GM21367 (cell line): ENCODE results near the gene SCLY.
"Not testable (repeated sequence)": the region's sequence is repeated elsewhere in the genome, so short reads cannot be mapped to it uniquely, and the experiment has no call there.

Experiments
- ATAC-seq: cut with Tn5 transposase; IDR thresholded peaks from one replicate; pipeline ENCODE4 v1.9.1; 2021; ENCODE audit not compliant: unreplicated experiment

The SCLY gene

DNA sequence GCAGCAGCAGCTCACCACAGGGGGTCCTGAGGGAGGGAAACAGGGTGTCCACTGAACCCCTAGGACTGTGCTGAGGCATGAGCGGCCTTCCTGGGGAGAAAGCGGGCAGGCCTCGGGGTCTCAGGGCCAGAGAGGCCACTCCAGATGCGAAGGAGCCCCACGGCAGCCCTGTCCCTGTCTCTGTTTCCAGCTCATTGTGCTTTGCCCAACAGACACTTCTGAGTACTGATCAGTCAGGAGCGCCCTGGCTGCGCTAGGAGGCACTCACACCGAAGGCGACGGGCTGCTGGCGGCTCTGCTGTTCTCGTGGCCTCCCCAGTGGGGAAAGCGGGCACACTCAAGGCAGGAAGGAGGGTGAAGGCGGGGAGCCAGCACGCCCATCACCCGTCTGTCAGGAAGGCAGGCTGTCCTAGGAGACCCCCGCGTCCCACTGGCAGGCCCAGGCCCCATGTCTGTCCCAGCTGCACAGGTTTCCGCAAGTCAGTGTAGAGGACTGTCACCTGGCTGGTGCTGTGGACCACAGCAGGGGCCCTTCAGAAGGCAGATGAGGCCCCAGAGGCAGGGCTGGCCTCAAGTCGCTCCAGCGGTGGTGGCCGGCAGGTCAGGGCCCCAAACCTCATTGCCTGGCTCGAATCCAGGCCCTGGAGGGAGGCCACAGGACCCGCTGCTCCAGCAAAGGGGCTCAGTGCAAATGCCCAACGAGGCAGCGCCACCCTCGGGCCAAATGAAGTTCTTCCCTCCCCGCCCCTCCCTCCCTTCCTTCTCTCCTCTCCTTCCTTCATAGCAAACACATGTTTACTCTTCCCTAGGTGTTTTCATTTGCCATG lies 46.1 kb downstream of the SCLY start:
- no peak for ATAC-seq

DNA sequence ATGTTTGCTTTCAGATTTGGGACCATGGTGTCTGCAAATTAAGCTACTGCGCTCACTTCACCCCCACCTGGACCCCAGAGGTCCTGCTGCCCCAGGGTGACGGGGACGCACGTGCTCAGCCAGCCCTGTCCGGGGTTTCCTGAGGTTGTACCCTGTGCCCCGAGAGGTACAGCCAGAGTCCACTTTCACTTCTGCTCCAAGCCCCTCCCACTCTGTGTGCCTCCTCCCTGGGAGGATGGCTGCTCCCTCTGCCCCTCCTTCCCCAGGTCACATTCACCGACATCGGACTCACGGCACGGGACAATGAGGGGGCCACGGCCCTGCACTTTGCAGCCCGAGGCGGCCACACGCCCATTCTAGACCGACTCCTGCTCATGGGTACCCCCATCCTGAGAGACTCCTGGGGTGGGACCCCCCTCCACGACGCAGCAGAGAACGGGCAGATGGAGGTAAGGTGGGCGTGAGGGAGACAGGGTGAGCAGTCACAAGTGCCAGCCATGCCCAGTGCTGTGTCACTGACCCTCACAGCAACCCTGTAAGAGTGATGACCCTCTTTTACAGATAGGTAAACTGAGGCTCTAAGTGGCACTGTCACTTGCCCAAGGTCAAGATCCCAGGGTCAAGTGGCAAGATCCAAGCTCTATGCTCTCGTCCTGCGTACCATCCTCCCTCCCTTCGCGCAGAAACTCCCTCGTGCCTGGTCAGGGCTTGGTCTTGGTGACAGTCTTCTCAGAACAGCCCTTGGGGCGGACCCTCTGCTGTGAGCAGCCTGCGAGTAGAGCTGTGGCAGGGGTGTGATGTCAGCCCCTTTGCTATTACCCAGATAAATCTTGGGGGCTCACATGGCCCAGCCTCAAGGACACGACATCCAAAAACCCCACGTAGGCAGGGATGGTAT lies 47.0 kb downstream of the SCLY start:
- ATAC-seq: peak; percentile 62

DNA sequence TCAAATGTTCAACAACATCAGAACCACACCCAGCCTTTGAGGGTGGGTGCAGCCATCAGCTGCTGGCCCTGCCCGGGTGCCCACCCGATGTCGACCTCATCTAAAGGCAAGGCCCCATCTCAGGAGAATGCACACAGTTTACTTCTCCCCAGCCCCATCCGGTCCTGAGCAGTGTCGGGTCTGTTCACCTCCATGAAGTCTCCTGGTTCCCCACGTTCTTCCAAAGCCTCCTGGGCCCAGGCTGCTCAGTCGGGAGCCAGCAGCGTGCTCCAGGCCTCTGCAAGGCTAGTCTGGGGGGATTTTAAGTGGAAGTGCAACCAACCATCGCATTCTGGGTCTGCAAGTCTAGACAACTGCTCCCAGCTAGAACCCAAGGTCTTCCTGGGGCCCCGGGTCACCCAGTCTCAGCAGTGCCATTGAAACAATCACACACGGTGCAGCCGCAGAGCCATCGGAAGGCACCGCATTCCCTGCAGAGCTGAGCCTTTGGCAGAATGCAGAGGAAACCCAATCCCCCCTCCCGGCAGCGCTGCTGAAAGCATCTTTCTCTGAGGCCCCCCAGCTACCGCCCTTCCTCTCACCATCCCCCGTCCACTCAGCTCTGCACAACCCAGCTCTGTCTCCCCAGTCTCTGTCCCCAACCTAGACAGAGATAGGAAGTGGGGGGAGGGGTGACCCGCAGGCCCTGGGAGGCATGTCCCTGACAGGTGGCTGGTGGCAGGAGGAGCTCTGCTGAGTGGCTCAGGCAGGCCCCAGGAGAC lies 47.8 kb downstream of the SCLY start:
- no peak for ATAC-seq

DNA sequence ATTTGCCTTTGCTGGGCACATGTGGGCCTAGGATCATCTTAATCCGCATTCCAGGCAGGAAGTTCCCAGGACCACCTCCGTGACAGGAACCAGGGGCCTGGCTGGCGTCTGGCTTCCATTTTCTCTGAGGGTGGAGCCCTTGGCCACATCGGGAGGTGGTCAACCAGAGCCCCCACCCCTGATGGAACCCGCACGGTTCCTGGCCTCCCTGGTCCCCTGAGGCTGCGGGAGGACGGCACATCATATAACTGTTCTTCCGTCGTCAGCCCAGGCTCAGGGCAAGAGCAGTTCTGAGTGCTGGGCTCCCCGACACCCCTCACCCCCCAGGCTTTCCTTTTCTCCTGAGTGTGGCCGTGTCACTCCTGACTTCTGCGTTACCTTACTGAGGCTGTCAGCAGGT lies 52.8 kb downstream of the SCLY start:
- ATAC-seq: no peak

DNA sequence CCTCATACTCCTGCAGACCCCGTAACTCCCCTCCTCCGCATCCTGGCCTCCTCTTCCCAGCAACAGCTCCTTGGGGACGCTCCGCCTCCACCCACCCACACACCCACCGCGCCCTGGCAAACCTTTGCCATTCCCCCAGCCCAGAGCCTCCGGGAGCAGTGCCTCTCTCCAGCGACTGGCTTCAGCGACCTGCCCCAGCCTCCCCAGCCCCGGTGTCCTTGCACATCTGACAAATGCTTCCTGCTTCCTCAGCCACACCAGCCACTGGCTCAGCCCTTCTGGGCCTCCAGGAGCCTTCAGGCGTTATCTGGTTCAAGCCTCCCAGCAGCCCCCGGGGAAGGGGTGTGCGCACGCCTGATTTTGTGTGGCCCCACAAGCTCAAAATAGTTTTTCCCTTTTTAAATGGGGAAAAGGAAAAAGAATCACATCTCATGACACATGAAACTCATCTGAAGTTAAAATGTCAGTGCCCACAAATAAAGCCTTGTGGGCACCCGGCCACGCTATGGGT lies 53.6 kb downstream of the SCLY start:
- ATAC-seq: no peak

DNA sequence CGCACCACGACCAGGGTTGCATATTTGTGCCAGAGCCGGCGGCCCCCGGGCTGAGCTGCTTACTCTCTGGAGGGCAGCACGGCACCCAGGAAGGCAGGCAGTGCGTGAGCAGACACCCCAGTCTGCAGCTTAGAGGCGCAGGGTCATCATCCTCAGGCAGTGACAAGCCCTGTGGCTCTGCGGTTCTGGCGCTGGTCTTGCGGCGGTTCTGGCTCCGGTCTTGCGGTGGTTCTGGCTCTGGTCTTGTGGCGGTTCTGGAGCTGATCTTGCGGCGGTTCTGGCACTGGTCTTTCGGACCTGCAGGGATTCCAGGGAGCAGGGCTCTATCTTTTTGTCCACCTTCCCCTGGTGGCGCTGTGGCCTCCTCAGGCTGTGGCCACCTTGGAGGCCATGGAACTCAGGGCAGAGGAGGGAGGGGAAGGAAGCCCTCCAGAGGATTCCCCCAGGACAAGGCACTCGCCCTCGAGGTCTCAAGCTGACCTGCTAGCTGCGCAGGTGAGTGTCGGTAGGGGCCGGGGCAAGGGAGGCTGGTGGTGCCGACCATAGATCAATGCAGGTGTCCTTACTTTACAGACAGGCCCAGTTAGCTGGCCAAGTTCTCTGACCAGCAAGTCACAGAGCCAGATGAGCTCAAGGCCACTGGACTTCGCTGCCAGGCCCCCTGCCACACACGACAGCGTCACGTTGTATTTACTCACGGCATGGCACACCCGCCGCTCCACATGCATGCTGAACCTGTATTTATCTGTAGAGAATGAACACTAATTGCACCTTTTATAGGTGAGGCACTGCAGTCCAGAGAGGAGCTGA lies 54.3 kb downstream of the SCLY start:
- ATAC-seq: no peak

DNA sequence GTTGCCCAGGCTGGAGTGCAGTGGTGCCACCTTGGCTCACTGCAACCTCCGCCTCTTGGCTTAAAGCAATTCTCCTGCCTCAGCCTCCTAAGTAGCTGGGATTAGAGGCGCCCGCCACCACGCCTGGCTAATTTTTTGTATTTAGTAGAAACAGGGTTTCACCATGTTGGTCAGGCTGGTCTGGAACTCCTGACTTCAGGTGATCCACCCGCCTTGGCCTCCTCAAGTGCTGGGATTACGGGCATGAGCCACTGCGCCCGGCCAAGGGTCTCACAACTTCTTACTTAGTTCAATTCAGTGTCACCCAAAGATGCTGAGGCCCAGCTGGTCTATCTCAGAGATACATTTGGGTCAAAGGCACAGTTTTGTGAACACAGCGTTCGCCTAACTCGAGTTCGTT lies 54.9 kb downstream of the SCLY start:
- ATAC-seq: not testable (repeated sequence)

DNA sequence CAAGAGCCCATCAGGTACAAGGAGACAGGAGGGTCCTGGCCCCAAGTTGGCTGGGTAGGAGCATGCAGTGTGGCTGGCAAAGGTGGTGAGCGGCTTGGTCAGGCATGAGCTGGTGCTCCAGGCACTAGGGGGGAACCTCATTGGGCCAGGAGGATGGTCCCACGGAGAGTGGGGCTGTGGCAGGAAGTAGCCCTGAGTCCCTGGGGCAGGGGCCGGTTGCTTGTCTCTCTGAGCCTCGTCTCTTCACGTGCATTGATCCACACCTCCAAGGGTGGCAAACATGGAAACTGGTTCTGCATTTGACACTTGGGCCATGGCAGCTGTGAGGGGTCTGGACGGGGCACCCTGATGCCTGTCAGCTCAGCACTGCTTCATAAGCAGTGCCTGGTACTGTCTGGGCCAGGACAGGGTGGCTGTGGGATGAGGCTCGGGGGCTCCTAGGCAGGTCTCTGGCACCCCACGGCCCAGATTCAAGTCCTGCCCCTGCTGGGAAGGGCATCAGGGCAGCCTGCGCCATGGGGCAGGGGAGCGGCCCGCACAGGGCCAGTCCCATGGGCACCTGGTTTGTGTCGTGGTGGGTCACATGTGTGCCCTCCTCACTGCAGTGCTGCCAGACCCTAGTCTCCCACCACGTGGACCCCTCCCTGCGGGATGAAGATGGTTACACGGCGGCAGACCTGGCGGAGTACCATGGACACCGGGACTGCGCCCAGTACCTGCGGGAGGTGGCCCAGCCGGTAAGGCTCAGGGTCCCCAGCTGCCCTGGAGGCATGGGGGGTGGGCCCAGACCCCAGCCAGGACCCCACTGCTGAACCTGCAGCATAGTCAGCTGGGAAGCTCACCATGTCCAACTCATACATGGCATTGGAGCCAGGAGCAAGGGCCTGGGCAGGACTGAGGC lies 55.7 kb downstream of the SCLY start:
- ATAC-seq: no peak

DNA sequence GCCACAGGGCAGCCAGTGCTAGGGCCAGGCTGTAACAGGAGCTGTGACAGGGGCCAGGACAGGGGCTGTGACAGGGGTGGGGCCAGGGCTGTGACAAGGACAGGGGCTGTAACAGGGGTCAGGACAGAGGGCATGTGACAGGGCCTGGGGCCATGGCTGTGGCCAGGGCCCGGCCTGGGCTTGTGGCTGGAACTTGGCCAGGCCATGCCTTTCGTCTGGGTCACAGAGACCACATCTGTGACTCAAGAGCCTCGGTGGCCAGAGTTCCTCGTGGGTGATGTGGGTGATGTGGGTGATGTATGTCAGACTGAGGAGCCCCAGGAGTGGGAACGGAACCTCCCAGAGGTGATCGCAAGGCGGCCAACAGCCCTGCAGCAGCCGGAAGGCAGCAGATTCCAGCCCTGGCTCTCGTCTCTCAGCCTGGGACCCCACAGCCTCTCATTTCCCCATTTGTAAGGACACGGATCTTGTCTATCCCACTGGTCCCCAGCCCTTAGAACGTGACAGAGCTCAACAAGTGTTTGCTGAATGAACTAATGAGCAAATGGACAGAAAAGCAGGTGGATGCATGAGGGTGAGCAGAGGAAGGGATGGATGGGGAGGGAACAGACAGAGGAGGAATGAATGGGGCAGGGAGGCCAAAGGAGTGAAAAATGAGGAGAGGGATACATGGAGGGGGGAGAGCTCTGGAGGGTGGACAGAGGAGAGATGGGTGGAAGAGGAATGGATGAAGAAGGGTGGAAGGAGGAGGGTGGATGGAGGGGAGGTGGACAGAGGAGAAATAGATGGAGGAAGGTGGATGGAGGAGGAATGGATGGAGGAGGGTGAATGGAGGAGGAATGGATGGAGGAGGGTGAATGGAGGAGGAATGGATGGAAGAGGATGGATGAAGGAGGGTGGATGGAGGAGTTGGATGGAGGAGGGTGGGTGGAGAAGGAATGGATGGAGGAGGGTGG lies 56.7 kb downstream of the SCLY start:
- no peak for ATAC-seq

DNA sequence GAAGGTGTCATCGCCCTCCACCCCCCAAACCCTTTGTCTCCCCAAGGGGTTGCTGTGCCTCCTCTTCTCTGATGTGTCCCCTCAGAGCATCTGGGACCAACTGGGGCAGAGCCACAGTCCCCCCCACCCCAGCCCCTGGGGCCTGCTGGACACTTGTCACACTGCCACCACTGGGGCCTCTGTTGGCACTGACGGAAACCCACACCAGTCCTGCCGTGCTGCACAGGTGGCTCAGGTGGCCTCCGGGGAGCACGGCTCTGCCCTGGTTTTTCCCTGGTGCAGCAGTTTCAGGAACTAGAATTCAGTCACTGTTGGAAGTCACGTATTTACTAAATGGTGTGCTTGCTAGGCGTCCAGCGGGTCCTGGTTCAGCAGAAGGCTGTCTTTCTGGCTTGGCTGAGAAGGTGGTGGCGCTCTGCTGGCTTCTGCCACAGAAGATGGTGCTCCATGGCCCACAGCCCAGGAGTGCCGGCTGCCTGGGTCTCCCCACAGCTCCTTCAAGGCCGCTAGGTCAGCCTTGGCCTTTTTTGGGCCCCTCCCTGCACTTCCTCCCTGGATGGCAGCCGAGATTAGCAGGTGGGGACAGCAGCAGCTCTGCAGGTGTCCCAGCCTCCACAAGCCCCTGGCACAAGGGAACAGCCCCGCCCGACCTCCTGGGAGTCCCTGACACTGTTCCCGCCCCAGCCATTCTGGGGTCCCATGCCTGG lies 59.1 kb downstream of the SCLY start:
- no peak for ATAC-seq

DNA sequence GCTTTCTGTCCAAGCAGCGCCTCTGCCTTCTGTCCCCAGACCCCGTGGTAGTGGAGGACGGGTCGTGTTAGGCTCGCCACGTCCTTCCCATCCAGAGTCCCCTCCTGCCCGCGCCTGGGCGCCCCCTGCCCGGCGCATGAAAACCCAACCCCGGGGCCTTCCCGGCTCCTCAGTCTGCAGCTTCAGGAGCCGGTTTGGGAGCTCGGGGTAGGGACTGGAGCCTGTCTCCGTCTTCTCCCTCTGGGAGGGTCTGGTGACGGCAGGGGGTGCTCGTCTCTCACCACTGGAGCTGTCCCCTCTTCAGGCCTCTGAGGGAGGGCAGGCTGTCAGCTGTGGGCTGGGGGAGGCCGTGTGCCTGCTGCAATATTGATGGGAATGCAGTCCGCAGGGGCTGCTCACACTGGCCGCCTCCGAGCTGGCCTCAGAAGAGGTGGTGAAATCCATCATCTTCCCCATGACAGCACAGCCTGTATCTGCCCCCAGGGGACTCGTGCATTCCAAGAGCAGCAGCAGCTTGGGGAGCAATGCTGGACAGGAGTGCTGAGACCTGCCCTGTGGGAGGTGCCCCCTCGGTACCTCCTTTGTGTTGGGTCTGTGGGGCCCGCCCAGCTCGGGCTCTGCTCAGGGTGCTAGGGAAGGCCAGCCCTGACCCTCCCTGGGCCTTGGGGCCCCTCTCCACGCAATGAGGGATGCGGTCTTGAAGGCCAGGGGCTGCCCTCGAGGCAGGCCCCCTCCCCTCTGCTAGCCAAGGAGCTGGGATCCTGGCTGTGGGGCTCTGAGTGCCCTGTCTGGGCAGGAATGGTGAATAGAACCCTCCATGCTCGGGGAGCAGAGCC lies 59.9 kb downstream of the SCLY start:
- ATAC-seq: no peak

DNA sequence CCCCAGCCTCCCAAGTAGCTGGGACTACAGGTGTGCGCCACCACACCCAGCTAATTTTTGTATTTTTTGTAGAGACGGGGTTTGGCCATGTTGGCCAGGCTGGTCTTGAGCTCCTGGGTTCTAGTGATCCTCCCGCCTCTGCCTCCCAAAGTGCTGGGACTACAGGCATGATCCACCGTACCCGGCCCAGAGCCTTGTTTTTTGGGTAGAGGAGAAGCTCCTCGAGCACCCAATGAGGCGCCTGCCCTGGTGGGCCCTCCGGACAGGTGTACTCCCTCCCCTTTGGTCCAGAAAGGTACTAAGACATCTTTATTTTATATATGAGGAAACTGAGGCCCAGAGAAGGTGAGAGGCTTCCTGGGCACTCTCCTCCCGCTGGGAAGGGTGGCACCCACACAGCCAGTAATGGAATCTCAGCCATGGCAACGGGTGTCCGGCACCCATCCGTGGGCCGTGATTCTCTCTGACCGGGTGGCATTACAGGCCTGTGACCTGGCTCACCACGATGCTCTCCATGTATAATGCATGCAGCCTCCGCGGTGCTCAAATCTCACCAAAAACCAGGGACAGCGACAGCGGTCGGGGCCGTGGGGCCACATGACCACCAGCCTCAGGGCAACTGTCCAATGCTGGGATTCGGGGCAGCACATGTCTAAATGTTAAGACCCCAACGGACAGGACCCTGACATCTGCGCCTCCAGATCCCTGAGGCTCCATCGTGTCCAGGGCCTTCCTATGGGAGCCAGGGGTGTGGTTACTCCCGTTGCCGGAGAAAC lies 60.9 kb downstream of the SCLY start:
- ATAC-seq: no peak

DNA sequence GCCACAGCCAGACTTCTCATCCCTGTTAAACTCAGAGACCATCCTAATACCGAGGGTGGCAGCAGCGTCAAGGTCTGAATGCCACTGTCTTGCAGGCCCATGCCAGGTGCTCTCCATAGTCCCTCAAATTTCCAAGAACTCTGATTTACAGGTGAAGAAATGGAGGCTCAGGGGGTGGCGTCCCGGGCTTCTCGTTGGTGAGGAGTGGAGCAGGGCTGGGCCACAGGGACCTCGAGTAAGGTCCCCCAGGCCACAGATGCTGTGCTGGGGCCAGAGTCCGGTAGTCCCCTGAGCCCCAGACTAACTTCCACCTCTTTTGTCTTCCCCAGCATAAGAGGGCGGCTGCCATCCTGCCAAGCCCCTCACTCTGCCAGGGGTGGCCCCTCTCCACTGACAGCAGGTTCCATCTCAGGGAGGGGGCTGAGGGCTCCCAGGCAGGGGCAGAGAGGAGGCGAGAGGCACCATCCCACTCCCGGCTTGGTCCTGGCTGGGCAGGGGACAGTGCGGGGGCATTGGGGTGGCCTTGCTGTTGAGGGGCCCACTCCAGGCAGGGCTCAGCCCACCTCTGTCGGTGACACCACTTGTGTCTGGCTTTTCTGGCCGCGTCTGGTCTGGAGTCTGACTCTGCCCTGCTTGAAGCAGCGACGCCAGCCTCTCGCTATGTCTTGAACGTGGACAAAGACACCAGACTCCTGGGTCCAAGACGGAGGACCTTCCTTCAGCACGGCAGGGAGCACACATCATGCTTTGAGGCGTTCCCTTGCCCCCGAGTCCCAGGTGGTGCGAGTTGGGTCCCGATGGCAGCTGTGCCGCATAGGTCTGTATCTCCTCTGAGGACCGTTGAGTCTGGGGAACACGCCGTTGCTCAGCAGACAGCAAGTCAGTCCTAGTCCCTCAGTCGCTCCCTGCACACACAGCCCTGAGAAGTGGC lies 61.8 kb downstream of the SCLY start:
- no peak for ATAC-seq

DNA sequence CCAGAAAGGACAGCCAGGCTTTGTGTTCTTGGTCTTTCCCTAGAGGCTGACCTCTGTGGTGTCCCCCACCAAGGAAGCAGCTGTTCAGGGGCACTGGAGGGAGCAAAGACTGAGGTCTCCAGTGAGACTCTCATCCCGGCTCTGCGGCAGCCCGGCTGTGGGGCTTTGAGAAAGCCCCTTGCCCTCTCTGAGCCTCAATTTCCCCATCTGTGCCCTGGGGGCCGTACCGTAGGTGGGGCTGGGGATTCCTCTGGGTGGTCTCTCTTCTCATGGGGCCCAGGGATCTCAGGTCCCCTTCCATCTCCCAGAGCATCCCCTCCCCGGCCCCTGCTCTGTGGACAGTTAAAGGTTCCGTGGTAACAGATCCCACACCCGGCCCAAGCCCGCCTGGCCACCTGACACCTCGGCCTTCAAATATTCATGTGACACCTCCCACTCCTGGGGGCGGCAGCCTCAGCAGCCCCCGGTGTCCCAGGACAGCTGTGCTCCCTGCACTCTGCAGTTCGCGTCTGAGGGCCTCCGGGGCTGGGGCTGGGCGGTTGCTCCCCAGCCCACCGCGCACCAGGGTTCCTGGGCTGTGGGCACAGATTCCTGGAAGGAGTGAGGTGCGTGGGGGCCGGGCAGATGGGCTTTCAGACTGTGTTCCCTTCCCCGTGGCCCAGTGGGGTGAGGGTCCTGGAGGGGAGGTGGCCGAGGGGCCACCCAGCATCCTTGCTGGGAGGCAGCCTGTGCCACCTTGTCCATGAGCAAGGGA lies 62.6 kb downstream of the SCLY start:
- ATAC-seq: no peak
